PFSK-1 (cell line): ENCODE measurements around the gene CD302. TPM values are rescaled to one million over a fixed set of nuclear protein-coding genes. Genes with fewer than 3 reads are reported as not detected.

Experiments
- FOXP2 ChIP-seq: optimal IDR thresholded peaks from 2 replicates; pipeline ENCODE3; 2011; ENCODE audit warnings: borderline replicate concordance, control low read depth, inconsistent platforms; ENCODE audit not compliant: insufficient read depth; ENCODE audit errors: extremely low read length, extremely low read depth
- POLR2AphosphoS5 ChIP-seq: IDR thresholded peaks from 2 replicates; pipeline ENCODE4 v1.6.1; 2012; ENCODE audit warnings: low read depth, mild to moderate bottlenecking, control low read depth, low read length, moderate library complexity
- REST ChIP-seq, 2 experiments: IDR thresholded peaks; 2 replicates each; pipeline versions ENCODE4 v1.6.1 to v1.8.0; 2011 to 2012; ENCODE audit warnings: low read depth in 2 of 2, low read length in 2 of 2, control low read depth in 1 of 2, inconsistent platforms in 1 of 2, mild to moderate bottlenecking in 1 of 2, moderate library complexity in 1 of 2; ENCODE audit not compliant: insufficient read depth in 1 of 2
- SIN3A ChIP-seq: IDR thresholded peaks from 2 replicates; pipeline ENCODE4 v1.6.1; 2012; ENCODE audit warnings: mild to moderate bottlenecking, low read length, moderate library complexity, borderline replicate concordance; ENCODE audit not compliant: insufficient read depth
- TAF1 ChIP-seq: IDR thresholded peaks from 2 replicates; pipeline ENCODE4 v1.6.1; 2012; ENCODE audit warnings: low read length, control low read depth, borderline replicate concordance; ENCODE audit not compliant: insufficient read depth
- polyA plus RNA-seq: library from polyadenylated mRNA; unstranded; fragments of >200 nt; gene quantifications from one replicate; pipeline ENCODE4 v1.2.1, GENCODE V29; 2012; ENCODE audit warnings: low read depth, missing spikeins; ENCODE audit not compliant: insufficient read length

Gene CD302
- polyA plus RNA-seq, result 3.2 TPM

DNA sequence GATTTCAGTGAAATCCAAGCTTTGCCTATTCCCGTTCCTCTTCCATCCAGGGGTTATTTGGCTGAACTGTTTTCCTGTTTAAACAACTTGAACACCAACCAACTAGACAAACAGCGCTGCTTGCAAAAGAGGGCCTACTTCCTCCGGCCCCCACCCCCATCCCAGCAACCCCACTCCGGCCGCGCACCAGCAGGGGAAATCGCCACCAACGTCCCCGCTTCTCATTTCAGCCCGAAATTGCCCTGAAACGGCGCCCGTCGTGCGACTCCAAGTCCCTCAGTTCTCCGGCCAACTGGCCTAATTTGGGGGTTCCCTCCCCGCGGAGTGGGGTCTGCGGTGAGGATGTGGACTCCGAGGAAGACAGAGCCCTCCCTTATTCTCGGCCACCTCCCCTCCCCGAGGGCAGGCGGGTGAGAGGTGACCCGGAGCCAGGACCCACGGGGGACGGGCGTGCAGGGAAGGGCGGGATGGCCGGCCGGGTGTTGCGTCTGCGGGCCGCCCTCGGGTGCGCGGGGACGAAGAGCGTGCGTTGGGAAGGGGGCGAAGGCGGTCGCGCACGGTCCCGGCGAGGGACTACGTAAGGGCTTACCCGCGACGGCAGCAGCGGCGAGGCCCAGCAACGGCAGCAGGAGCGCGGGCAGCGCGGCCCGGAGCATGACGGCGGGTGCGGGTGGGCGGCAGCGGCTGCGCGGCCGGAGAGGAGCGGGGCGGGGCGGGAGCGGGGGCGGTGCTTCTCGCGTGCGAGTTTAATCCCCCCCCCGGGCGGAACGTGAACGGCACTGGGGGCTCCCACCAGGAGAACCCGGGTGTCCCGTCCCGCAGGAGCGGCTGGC lies at the start of gene CD302:
CD302 (minus strand) TSS at position 666 of the 833 bp plus-strand sequence; CDS start at position 656, 10 bp downstream.
- TF ChIP-seq TAF1 (no peak), FOXP2 (no peak), POLR2AphosphoS5 (no peak), SIN3A (no peak), REST (IDR thresholded peaks at IDR 0.05; ENCODE audit: insufficient read depth in 1 of 2, low read depth in 2 of 2, low read length in 2 of 2) (no peak)

DNA sequence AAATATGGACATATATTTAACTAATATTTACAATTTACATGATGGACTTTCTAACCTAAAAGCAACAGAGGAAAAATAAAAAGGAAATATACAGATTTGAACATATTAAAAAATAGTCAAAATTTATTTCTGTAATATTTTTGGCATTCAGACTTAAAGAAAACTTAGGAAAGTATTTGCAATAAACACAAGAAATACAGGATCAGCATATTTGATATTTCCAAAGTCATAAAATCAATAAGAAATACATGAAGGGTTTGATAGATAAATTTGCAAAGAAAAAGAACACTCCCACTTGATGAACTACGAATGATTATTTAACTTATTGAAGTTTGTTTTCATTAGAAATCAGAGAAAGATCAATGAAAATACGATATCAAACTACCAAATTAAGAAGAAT lies 48.6 kb upstream of the CD302 start:
- TF ChIP-seq POLR2AphosphoS5 (no peak), REST (IDR thresholded peaks at IDR 0.05; ENCODE audit: insufficient read depth in 1 of 2, low read depth in 2 of 2, low read length in 2 of 2) (no peak), SIN3A (no peak), TAF1 (no peak), FOXP2 (no peak)

DNA sequence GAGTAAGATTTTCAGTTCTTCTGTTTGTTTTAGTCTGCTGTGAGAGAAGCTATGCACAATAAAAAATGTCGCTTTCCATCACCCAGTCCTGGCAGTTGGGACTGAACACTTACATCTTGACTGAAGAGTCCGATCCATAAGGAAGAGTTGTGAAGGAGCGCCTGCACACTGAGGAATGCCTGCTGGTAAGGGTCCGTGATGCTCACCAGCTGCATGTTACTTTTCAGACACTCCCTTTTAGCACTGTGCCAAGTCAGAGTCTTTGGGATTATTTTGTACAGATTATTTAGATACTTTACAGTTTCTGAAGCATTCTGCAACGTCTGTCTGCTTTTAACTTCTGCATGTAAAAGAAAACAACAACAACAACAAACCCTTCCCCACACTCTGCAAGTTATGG lies 42.6 kb upstream of the CD302 start:
- TF ChIP-seq FOXP2 (no peak), POLR2AphosphoS5 (no peak), TAF1 (no peak), REST (IDR thresholded peaks at IDR 0.05; ENCODE audit: insufficient read depth in 1 of 2, low read depth in 2 of 2, low read length in 2 of 2) (no peak)

DNA sequence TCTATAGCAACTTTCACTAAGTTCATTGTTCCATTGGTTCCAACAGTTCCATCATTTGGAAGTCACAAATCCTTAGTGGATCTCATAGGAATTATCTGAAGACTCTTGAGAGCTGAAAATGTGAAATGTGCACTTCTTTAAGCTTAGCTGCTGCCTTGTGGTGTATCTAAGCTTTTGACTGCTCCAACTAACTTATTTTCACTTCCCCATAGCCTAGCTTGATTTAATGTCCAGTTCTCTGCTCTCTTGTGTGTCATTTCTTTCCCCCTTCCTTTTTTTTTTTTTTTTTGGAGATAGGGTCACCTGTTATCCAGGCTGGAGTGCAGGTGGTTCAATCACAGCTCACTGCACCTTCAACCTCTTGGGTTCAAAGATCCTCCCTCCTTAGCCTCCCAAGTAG lies 34.9 kb upstream of the CD302 start:
- TF ChIP-seq REST (IDR thresholded peaks at IDR 0.05; ENCODE audit: insufficient read depth in 1 of 2, low read depth in 2 of 2, low read length in 2 of 2) (no peak), POLR2AphosphoS5 (no peak), FOXP2 (no peak), TAF1 (no peak), SIN3A (no peak)
